H9 (cell line): ENCODE results near the gene AP3S2. TPM values are rescaled to one million over a fixed set of nuclear protein-coding genes. Genes with fewer than 3 reads are reported as not detected.

ENCODE experiments used
- DNase-seq: peaks from one replicate; pipeline ENCODE4 v3.0.0-alpha.2; 2017
- H2AFZ ChIP-seq: one replicate; pipeline ENCODE4 v1.6.1; 2013; ENCODE audit warnings: mild to moderate bottlenecking, low read length, control low read depth, moderate library complexity
- H2AK5ac ChIP-seq: 2 replicates; pipeline ENCODE4 v1.6.1; 2013; ENCODE audit warnings: low read length, control low read depth, mixed read lengths; ENCODE audit not compliant: insufficient read length
- H2BK120ac ChIP-seq: one replicate; pipeline ENCODE4 v1.6.1; 2013; ENCODE audit warnings: low read depth, mild to moderate bottlenecking, low read length, control low read depth, inconsistent platforms; ENCODE audit not compliant: poor library complexity, severe bottlenecking
- H2BK12ac ChIP-seq: 2 replicates; pipeline ENCODE4 v1.6.1; 2013; ENCODE audit warnings: low read length, control low read depth, mixed read lengths, low read depth; ENCODE audit not compliant: insufficient read length
- H2BK15ac ChIP-seq: 2 replicates; pipeline ENCODE4 v1.6.1; 2013; ENCODE audit warnings: low read depth, low read length, control low read depth
- H2BK20ac ChIP-seq: one replicate; pipeline ENCODE4 v1.6.1; 2013; ENCODE audit warnings: low read depth, mild to moderate bottlenecking, low read length, control low read depth, inconsistent platforms; ENCODE audit not compliant: poor library complexity, severe bottlenecking
- H2BK5ac ChIP-seq: 2 replicates; pipeline ENCODE4 v1.6.1; 2013; ENCODE audit warnings: low read length, control low read depth, mixed read lengths; ENCODE audit not compliant: insufficient read length
- H3K14ac ChIP-seq: 2 replicates; pipeline ENCODE4 v1.6.1; 2013; ENCODE audit warnings: low read length, control low read depth; ENCODE audit not compliant: insufficient read depth
- H3K18ac ChIP-seq: 2 replicates; pipeline ENCODE4 v1.6.1; 2013; ENCODE audit warnings: low read depth, mild to moderate bottlenecking, mixed read lengths, low read length, control low read depth; ENCODE audit not compliant: insufficient read length
- H3K23ac ChIP-seq: 2 replicates; pipeline ENCODE4 v1.6.1; 2013; ENCODE audit warnings: low read length, control low read depth, mixed read lengths, low read depth; ENCODE audit not compliant: insufficient read length
- H3K23me2 ChIP-seq: 2 replicates; pipeline ENCODE4 v1.6.1; 2013; ENCODE audit warnings: low read depth, mild to moderate bottlenecking, mixed read lengths, low read length, control low read depth; ENCODE audit not compliant: insufficient read length, poor library complexity, severe bottlenecking
- H3K27ac ChIP-seq: 2 replicates; pipeline ENCODE4 v1.5.1; 2013; ENCODE audit warnings: low read length, control low read depth, mixed read lengths, low read depth; ENCODE audit not compliant: insufficient read length
- H3K27me3 ChIP-seq: 2 replicates; pipeline ENCODE4 v1.6.1; 2013; ENCODE audit warnings: low read length, control low read depth, inconsistent platforms; ENCODE audit not compliant: insufficient read depth
- H3K4ac ChIP-seq: 2 replicates; pipeline ENCODE4 v1.6.1; 2013; ENCODE audit warnings: low read depth, mild to moderate bottlenecking, control low read depth, inconsistent platforms, low read length, moderate library complexity
- H3K4me1 ChIP-seq: 2 replicates; pipeline ENCODE4 v1.6.1; 2013; ENCODE audit warnings: low read length, control low read depth, inconsistent platforms; ENCODE audit not compliant: insufficient read depth
- H3K4me2 ChIP-seq: 2 replicates; pipeline ENCODE4 v1.6.1; 2013; ENCODE audit warnings: low read length, control low read depth, mixed read lengths; ENCODE audit not compliant: insufficient read length, insufficient read depth
- H3K56ac ChIP-seq: 2 replicates; pipeline ENCODE4 v1.6.1; 2013; ENCODE audit warnings: low read depth, mild to moderate bottlenecking, mixed read lengths, low read length, control low read depth; ENCODE audit not compliant: insufficient read length
- H3K79me1 ChIP-seq: 2 replicates; pipeline ENCODE4 v1.6.1; 2013; ENCODE audit warnings: low read depth, mild to moderate bottlenecking, moderate library complexity, low read length, control low read depth, inconsistent platforms; ENCODE audit not compliant: insufficient read depth, poor library complexity, severe bottlenecking
- H3K79me2 ChIP-seq: 2 replicates; pipeline ENCODE4 v1.6.1; 2013; ENCODE audit warnings: low read length, control low read depth, inconsistent platforms; ENCODE audit not compliant: insufficient read depth
- H3K9ac ChIP-seq: 2 replicates; pipeline ENCODE4 v1.6.1; 2013; ENCODE audit warnings: low read length, control low read depth, mixed read lengths; ENCODE audit not compliant: insufficient read length; ENCODE audit errors: extremely low read depth
- H3K9me3 ChIP-seq: one replicate; pipeline ENCODE4 v1.6.1; 2013; ENCODE audit warnings: low read depth, low read length, inconsistent platforms; ENCODE audit not compliant: control insufficient read depth
- H3T11ph ChIP-seq: one replicate; pipeline ENCODE4 v1.6.1; 2013; ENCODE audit warnings: mild to moderate bottlenecking, low read length, control low read depth, inconsistent platforms
- H4K20me1 ChIP-seq: one replicate; pipeline ENCODE4 v1.6.1; 2013; ENCODE audit not compliant: control insufficient read depth, insufficient read length, insufficient read depth
- H4K5ac ChIP-seq: 2 replicates; pipeline ENCODE4 v1.6.1; 2013; ENCODE audit warnings: low read depth, mild to moderate bottlenecking, mixed read lengths, low read length, control low read depth; ENCODE audit not compliant: insufficient read length
- H4K8ac ChIP-seq: replicated peaks from 2 replicates; pipeline ENCODE4 v1.6.1; 2013; ENCODE audit warnings: low read length, control low read depth, mixed read lengths, low read depth; ENCODE audit not compliant: insufficient read length
- H4K91ac ChIP-seq: 2 replicates; pipeline ENCODE4 v1.6.1; 2013; ENCODE audit warnings: low read depth, mild to moderate bottlenecking, moderate library complexity, mixed read lengths, low read length, control low read depth; ENCODE audit not compliant: insufficient read length
- H3K27ac Mint-ChIP-seq, 3 experiments: 2 replicates in 2 of 3; 3 replicates in 1 of 3; pipeline ENCODE4 v1.8.0; 2020 to 2021; ENCODE audit warnings: mixed read lengths in 3 of 3, mild to moderate bottlenecking in 1 of 3, moderate library complexity in 1 of 3
- H3K27me3 Mint-ChIP-seq: 2 replicates; pipeline ENCODE4 v1.8.0; 2021; ENCODE audit warnings: low read depth, mild to moderate bottlenecking, moderate library complexity, mixed read lengths
- H3K36me3 Mint-ChIP-seq, 3 experiments: 2 replicates in 2 of 3; 3 replicates in 1 of 3; pipeline ENCODE4 v1.8.0; 2020 to 2021; ENCODE audit warnings: low read depth in 3 of 3, mixed read lengths in 3 of 3; ENCODE audit not compliant: insufficient read depth in 1 of 3
- H3K4me1 Mint-ChIP-seq, 2 experiments: 2 replicates each; pipeline ENCODE4 v1.8.0; 2020; ENCODE audit warnings: mixed read lengths in 2 of 2
- H3K4me3 Mint-ChIP-seq, 2 experiments: 2 replicates in 1 of 2; 3 replicates in 1 of 2; pipeline ENCODE4 v1.8.0; 2020 to 2021; ENCODE audit warnings: mild to moderate bottlenecking in 2 of 2, mixed read lengths in 2 of 2, moderate library complexity in 1 of 2
- H3K9me3 Mint-ChIP-seq, 2 experiments: 2 replicates in 1 of 2; 3 replicates in 1 of 2; pipeline ENCODE4 v1.8.0; 2020; ENCODE audit warnings: mild to moderate bottlenecking in 2 of 2, mixed read lengths in 2 of 2, moderate library complexity in 1 of 2
- WGBS: extraction: QIAGEN DNeasy Blood & Tissue Kit; methylation state at CpG from one replicate; pipeline ENCODE4 v1.1.7; 2013; ENCODE audit warnings: missing lambda C conversion rate, low lambda C conversion rate, mixed read lengths; ENCODE audit not compliant: insufficient read length; ENCODE audit errors: extremely low coverage; 5-methylcytosine and 5-hydroxymethylcytosine counted together
- total RNA-seq: library from RNA; stranded (reverse); gene quantifications from 2 replicates; pipeline ENCODE4 v1.2.1, GENCODE V29; 2021
- TF ChIP-seq, protein P1 (sequence below): fragments of 200-600 bp; sonication (generic); conservative IDR thresholded peaks from 3 replicates; pipeline ENCODE4 v1.8.0; 2021; ENCODE audit warnings: antibody characterized with exemption, mild to moderate bottlenecking

The AP3S2 gene
- total RNA-seq, 1 experiment from 2014 or later = 33.9 TPM

DNA sequence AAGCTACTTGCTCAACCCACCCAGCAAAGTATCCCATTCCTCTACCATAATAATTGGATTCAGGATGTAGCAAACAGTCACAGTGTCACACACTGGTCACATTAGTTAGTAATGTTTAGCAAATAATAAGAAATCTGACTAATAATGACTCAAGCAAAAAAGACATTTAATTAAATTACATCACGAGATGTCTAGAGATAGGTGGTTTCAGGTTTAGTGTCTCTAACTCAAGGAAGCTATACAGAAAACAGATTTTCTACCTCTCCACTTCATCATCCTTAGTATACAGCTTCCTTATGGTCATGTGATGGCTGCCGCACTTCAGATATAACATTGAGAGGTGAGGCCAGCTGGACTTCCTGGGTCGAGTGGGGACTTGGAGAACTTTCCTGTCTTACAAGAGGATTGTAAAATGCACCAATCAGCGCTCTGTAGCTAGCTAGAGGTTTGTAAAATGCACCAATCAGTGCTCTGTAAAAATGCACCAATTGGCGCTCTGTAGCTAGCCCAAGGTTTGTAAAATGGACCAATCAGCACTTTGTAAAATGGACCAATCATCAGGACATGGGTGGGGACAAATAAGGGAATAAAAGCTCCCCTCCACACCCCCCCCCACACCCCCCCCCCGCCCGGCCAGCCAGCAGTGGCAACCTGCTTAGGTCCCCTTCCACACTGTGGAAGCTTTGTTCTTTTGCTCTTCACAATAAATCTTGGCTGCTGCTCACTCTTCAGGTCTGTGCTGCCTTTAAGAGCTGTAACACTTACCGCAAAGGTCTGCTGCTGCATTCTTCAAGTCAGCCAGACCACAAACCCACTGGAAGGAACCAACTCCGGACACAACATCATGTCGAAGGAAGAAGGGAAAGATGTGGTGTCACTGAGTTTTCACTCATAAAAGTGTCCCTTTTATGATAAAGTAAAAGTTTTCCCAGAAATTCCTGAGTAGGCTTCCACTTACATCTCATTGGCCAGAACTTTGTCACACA lies 43.9 kb upstream of the AP3S2 start:
- Mint-ChIP-seq H3K27me3 (peaks cover 4% of the 10 kb centered on the region), H3K27ac (no peak overlapping the region), H3K4me3 (no peak overlapping the region), H3K4me1 (no peaks in the 10 kb centered on the region), H3K36me3 (no peaks in the 10 kb centered on the region), H3K9me3 (no peaks in the 10 kb centered on the region)
- Histone ChIP-seq H4K5ac (no peak overlapping the region), H3T11ph (no peak overlapping the region), H2BK120ac (no peak overlapping the region), H3K9me3 (no peaks in the 10 kb centered on the region), H3K23ac (no peak overlapping the region), H2AK5ac (no peak overlapping the region), H2BK5ac (no peak overlapping the region), H3K27me3 (no peaks in the 10 kb centered on the region), H3K14ac (no peak overlapping the region), H4K8ac (no peak overlapping the region), H4K91ac (no peak overlapping the region), H3K4me2 (no peak overlapping the region), H3K79me2 (no peaks in the 10 kb centered on the region), H3K23me2 (no peaks in the 10 kb centered on the region), H3K18ac (no peak overlapping the region), H3K9ac (no peak overlapping the region), H2BK15ac (no peak overlapping the region), H3K56ac (no peak overlapping the region), H3K79me1 (no peaks in the 10 kb centered on the region), H4K20me1 (no peaks in the 10 kb centered on the region), H3K27ac (no peak overlapping the region), H3K4ac (no peak overlapping the region), H3K4me1 (no peaks in the 10 kb centered on the region), H2BK20ac (no peak overlapping the region), H2BK12ac (no peak overlapping the region), H2AFZ (no peak overlapping the region)
- DNase-seq = no peak
- no CpG with 5 or more reads among the region's 10 CpGs for WGBS
- TF ChIP-seq, protein P1, sequence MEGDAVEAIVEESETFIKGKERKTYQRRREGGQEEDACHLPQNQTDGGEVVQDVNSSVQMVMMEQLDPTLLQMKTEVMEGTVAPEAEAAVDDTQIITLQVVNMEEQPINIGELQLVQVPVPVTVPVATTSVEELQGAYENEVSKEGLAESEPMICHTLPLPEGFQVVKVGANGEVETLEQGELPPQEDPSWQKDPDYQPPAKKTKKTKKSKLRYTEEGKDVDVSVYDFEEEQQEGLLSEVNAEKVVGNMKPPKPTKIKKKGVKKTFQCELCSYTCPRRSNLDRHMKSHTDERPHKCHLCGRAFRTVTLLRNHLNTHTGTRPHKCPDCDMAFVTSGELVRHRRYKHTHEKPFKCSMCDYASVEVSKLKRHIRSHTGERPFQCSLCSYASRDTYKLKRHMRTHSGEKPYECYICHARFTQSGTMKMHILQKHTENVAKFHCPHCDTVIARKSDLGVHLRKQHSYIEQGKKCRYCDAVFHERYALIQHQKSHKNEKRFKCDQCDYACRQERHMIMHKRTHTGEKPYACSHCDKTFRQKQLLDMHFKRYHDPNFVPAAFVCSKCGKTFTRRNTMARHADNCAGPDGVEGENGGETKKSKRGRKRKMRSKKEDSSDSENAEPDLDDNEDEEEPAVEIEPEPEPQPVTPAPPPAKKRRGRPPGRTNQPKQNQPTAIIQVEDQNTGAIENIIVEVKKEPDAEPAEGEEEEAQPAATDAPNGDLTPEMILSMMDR = no peak
